Hepatocyte (in vitro differentiated cells): Measurements from ENCODE around the gene KDM4B. TPM values are rescaled to one million over a fixed set of nuclear protein-coding genes. Genes with fewer than 3 reads are reported as not detected.

Experiments used
- DNase-seq: peaks from one replicate; pipeline ENCODE4 v3.0.0-alpha.2; 2016; ENCODE audit warnings: low spot score
- H2AFZ ChIP-seq: fragments of 200-600 bp; sonication (generic); 2 replicates; pipeline ENCODE4 v1.6.0; 2016; ENCODE audit warnings: antibody characterized with exemption, mild to moderate bottlenecking
- H3K27ac ChIP-seq: fragments of 200-600 bp; sonication (generic); 2 replicates; pipeline ENCODE4 v1.5.1; 2016; ENCODE audit warnings: mild to moderate bottlenecking
- H3K27me3 ChIP-seq: fragments of 200-600 bp; sonication (generic); 2 replicates; pipeline ENCODE4 v1.6.1; 2016
- H3K36me3 ChIP-seq: fragments of 200-600 bp; sonication (generic); replicated peaks from 2 replicates; pipeline ENCODE4 v1.5.1; 2016; ENCODE audit warnings: low read depth; ENCODE audit not compliant: insufficient read depth
- H3K4me1 ChIP-seq: fragments of 200-600 bp; sonication (generic); 2 replicates; pipeline ENCODE4 v1.5.1; 2016; ENCODE audit warnings: mild to moderate bottlenecking, moderate library complexity; ENCODE audit not compliant: insufficient read depth
- H3K4me2 ChIP-seq: fragments of 200-600 bp; sonication (generic); 2 replicates; pipeline ENCODE4 v1.6.0; 2016
- H3K4me3 ChIP-seq: fragments of 200-600 bp; sonication (generic); 2 replicates; pipeline ENCODE4 v1.5.1; 2016; ENCODE audit warnings: mild to moderate bottlenecking
- H3K79me2 ChIP-seq: fragments of 200-600 bp; sonication (generic); 2 replicates; pipeline ENCODE4 v1.6.0; 2017; ENCODE audit warnings: mild to moderate bottlenecking
- H3K9me2 ChIP-seq: fragments of 200-600 bp; sonication (generic); replicated peaks from 2 replicates; pipeline ENCODE4 v1.6.0; 2017; ENCODE audit warnings: mild to moderate bottlenecking; ENCODE audit not compliant: insufficient read depth
- H3K9me3 ChIP-seq: fragments of 200-600 bp; sonication (generic); 2 replicates; pipeline ENCODE4 v1.5.1; 2016; ENCODE audit warnings: low read depth, mild to moderate bottlenecking
- H4K20me1 ChIP-seq: fragments of 200-600 bp; sonication (generic); 2 replicates; pipeline ENCODE4 v1.6.0; 2016; ENCODE audit warnings: mild to moderate bottlenecking; ENCODE audit not compliant: insufficient read depth, poor library complexity, severe bottlenecking
- EZH2 ChIP-seq: fragments of 200-600 bp; sonication (generic); IDR thresholded peaks from 2 replicates; pipeline ENCODE4 v1.6.1; 2016; ENCODE audit warnings: antibody characterized with exemption, mild to moderate bottlenecking, borderline replicate concordance
- EZH2phosphoT487 ChIP-seq: fragments of 200-600 bp; sonication (generic); IDR thresholded peaks from one replicate; pipeline ENCODE4 v1.6.1; 2018; ENCODE audit warnings: antibody characterized with exemption, mild to moderate bottlenecking, low read depth, moderate library complexity; ENCODE audit not compliant: unreplicated experiment, severe bottlenecking
- WGBS: methylation state at CpG from one replicate; pipeline ENCODE4 v1.1.6; 2016; ENCODE audit warnings: low lambda C conversion rate; ENCODE audit errors: missing lambda C conversion rate; 5-methylcytosine and 5-hydroxymethylcytosine counted together
- polyA plus RNA-seq: library from polyadenylated mRNA; unstranded; fragments of >200 nt; fragmentation: Nextera tagmentation; extraction: Ambion mirVana; gene quantifications from 2 replicates; pipeline ENCODE4 v1.2.1, GENCODE V29; 2016
- total RNA-seq: library from RNA; depleted of rRNA; stranded (reverse); fragments of >200 nt; gene quantifications from 2 replicates; pipeline ENCODE4 v1.2.3, GENCODE V29; 2014
- TF ChIP-seq, protein P1 (sequence below): fragments of 200-600 bp; sonication (generic); IDR thresholded peaks from 2 replicates; pipeline ENCODE4 v1.5.1; 2016; ENCODE audit warnings: antibody characterized with exemption, mild to moderate bottlenecking; ENCODE audit not compliant: poor library complexity

KDM4B gene
- total and polyA plus RNA-seq, 2 experiments from 2014 or later, result 22.2 to 29.6 TPM

DNA sequence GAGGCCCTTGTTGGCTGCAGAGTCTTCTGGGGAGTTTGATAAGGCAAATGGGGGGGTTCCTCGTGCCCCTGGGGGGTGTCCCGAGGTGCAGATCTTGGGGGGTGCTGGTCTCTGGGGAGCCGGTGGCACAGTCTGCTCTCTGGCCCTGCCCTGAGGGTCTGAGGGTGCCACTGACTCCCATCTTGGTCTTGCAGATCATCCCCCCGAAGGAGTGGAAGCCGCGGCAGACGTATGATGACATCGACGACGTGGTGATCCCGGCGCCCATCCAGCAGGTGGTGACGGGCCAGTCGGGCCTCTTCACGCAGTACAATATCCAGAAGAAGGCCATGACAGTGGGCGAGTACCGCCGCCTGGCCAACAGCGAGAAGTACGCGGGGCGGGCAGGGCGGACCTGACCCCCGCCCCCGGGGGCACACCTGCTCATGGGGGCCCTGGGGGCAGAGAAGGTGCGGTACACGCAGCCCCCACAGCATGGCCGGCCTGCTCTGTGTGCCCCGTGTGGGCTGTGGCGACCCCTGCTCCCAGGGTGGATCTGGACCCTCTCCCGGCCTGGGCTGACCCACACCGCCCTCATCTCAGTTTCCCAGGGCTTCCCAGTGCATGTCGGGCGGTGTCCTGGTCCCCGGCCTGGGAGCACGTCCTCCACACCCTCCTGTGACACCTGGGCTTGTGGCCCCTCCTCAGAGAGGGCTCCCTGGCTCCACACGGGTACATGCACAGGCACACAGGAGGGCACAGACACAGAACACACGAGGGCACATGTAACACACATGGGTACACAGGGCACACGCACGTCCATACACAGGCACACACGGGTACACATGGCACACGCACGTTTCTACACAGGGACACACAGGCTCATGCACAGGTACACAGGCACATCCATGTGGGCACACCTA is 71.0 kb downstream of the KDM4B start:
- Histone ChIP-seq H3K4me2 (no peak overlapping the region), H3K27ac (no peak overlapping the region), H3K36me3 (no peaks in the 10 kb centered on the region), H3K4me1 (peaks cover 14% of the 10 kb centered on the region), H2AFZ (no peak overlapping the region), H3K27me3 (no peaks in the 10 kb centered on the region), H3K79me2 (peaks cover 10% of the 10 kb centered on the region), H3K4me3 (no peak overlapping the region), H4K20me1 (peaks cover 29% of the 10 kb centered on the region), H3K9me2 (no peaks in the 10 kb centered on the region), H3K9me3 (no peaks in the 10 kb centered on the region)
- WGBS, result 96% methylated on average over 29 of the region's 43 CpGs
- TF ChIP-seq, protein P1, sequence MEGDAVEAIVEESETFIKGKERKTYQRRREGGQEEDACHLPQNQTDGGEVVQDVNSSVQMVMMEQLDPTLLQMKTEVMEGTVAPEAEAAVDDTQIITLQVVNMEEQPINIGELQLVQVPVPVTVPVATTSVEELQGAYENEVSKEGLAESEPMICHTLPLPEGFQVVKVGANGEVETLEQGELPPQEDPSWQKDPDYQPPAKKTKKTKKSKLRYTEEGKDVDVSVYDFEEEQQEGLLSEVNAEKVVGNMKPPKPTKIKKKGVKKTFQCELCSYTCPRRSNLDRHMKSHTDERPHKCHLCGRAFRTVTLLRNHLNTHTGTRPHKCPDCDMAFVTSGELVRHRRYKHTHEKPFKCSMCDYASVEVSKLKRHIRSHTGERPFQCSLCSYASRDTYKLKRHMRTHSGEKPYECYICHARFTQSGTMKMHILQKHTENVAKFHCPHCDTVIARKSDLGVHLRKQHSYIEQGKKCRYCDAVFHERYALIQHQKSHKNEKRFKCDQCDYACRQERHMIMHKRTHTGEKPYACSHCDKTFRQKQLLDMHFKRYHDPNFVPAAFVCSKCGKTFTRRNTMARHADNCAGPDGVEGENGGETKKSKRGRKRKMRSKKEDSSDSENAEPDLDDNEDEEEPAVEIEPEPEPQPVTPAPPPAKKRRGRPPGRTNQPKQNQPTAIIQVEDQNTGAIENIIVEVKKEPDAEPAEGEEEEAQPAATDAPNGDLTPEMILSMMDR, result no peak
- TF ChIP-seq EZH2 (no peak), EZH2phosphoT487 (no peak)
- no peak for DNase-seq

DNA sequence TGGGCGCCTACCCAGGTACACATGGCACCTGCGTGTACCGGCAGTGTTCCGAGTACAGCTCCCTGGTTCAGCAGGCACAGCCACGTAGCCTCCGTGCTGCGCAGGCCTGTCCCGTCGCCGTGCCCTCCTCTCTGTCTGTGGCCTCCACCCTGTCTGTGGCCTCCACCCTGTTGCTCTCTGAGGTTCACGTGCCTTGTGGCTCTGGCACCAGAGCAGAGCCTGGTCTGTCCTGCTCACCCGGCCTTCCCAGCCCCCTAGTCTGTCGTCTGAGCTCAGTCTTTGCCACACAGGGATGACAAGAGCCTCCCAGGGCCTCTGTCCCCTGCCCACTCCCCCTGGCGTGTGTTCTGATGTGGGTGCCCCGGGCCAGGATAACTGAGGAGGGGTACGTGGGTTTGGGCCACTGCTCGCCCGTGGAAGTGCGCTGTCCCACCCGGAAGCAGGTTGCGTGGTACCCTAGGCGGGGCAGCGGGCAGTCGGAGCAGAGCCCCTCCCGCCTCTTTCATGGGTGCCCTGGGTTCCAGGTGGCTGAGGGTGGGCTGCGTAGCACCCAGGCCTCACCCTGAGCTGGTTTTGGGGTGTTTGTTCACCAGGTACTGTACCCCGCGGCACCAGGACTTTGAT is 71.7 kb downstream of the KDM4B start:
- TF ChIP-seq EZH2 (no peak), EZH2phosphoT487 (no peak)
- TF ChIP-seq, protein P1, result no peak
- peaks cover 12% of the 10 kb centered on the region for H3K79me2 ChIP-seq
- H3K27me3 ChIP-seq, result no peaks in the 10 kb centered on the region
- no peaks in the 10 kb centered on the region for H3K9me3 ChIP-seq
- H3K9me2 ChIP-seq, result no peaks in the 10 kb centered on the region
- peaks cover 17% of the 10 kb centered on the region for H3K4me1 ChIP-seq
- DNase-seq, result no peak
- no peaks in the 10 kb centered on the region for H3K36me3 ChIP-seq
- H2AFZ ChIP-seq, result no peak overlapping the region
- H3K4me2 ChIP-seq, result no peak overlapping the region
- 96% methylated on average over 27 of the region's 28 CpGs for WGBS
- peaks cover 30% of the 10 kb centered on the region for H4K20me1 ChIP-seq
- no peak overlapping the region for H3K27ac ChIP-seq
- no peak overlapping the region for H3K4me3 ChIP-seq

DNA sequence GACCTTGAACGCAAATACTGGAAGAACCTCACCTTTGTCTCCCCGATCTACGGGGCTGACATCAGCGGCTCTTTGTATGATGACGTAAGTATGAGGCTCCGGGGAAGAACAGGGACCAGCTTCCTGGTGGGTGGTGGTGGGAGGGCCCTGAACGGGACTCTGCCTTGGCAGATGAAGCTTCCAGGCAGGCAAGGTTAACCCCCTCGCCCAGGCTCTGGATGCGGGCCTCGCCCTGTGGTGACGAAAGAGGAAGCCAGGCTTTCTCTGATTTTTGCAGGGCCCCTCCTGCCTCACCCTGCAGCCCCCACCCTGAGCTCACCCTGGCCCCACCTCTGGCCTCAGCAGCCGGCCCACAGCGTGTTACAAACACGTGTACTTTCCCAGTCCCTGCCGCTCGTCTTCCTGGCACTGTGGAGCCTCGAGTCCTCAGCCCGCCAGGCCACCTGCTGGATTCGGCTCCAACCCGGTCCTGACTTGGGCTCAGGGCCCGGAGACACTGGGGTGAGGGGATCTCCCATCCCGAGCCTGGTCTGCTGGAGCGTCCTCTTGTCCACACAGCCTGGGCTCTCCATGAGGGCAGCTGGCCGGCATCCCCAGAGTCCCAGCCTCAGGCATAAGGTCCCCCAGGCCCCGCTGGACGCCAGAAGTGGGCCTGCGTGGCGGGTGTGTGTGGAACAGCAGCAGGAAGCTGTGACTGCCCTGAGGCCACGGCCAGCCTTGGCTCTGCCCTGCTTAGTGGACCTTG is 72.4 kb downstream of the KDM4B start:
- no peaks in the 10 kb centered on the region for H3K9me2 ChIP-seq
- peaks cover 24% of the 10 kb centered on the region for H3K4me1 ChIP-seq
- H3K4me3 ChIP-seq, result no peak overlapping the region
- H3K36me3 ChIP-seq, result no peaks in the 10 kb centered on the region
- 90% methylated on average over 29 of the region's 29 CpGs for WGBS
- H3K9me3 ChIP-seq, result no peaks in the 10 kb centered on the region
- H2AFZ ChIP-seq, result no peak overlapping the region
- peaks cover 12% of the 10 kb centered on the region for H3K79me2 ChIP-seq
- H3K27ac ChIP-seq, result no peak overlapping the region
- H3K4me2 ChIP-seq, result no peak overlapping the region
- H4K20me1 ChIP-seq, result peaks cover 32% of the 10 kb centered on the region
- TF ChIP-seq EZH2 (no peak), EZH2phosphoT487 (no peak)
- TF ChIP-seq, protein P1, result no peak
- no peak for DNase-seq
- H3K27me3 ChIP-seq, result no peaks in the 10 kb centered on the region
